ENCODE results near the gene TCF7L1.

TCF7L1 gene

GRCh38 chr2:85236084-85236483, 102.9 kb downstream of the TCF7L1 start:
- H3K4me3 ChIP-seq (ENCODE audit: low read depth, low read length) = no peak overlapping the region
- TF ChIP-seq CTCF (IDR thresholded peaks at IDR 0.05; ENCODE audit: low read depth, low read length) = no peak

- no peak overlapping the region for H3K4me3 ChIP-seq (ENCODE audit: low read depth, low read length)
- TF ChIP-seq CTCF (IDR thresholded peaks at IDR 0.05; ENCODE audit: low read depth, low read length) = no peak
These were observed 104.8 kb downstream of the TCF7L1 start for GRCh38 chr2:85237849-85238565.

GRCh38 chr2:85238607-85239006, 105.4 kb downstream of the TCF7L1 start:
- no peak overlapping the region for H3K4me3 ChIP-seq (ENCODE audit: low read depth, low read length)
- TF ChIP-seq CTCF (IDR thresholded peaks at IDR 0.05; ENCODE audit: low read depth, low read length) = no peak

GRCh38 chr2:85239102-85239501, 105.9 kb downstream of the TCF7L1 start:
- TF ChIP-seq CTCF (IDR thresholded peaks at IDR 0.05; ENCODE audit: low read depth, low read length) = no peak
- H3K4me3 ChIP-seq (ENCODE audit: low read depth, low read length) = no peak overlapping the region

- no peak overlapping the region for H3K4me3 ChIP-seq (ENCODE audit: low read depth, low read length)
- no peak for TF ChIP-seq CTCF (IDR thresholded peaks at IDR 0.05; ENCODE audit: low read depth, low read length)
These were observed 106.9 kb downstream of the TCF7L1 start for GRCh38 chr2:85240055-85240454.

- H3K4me3 ChIP-seq (ENCODE audit: low read depth, low read length) = no peak overlapping the region
- TF ChIP-seq CTCF (IDR thresholded peaks at IDR 0.05; ENCODE audit: low read depth, low read length) = no peak
These were observed 109.1 kb downstream of the TCF7L1 start for GRCh38 chr2:85242321-85242720.

- TF ChIP-seq CTCF (IDR thresholded peaks at IDR 0.05; ENCODE audit: low read depth, low read length) = peak; percentile 40; the same call in 1 of the 2 replicates
- no peak overlapping the region for H3K4me3 ChIP-seq (ENCODE audit: low read depth, low read length)
These were observed 110.2 kb downstream of the TCF7L1 start for GRCh38 chr2:85243101-85244072.
